Activated CD4-positive, alpha-beta T cell treated with anti-CD3 and anti-CD28 coated beads, Interleukin-2, amount 50 U/mL, for 16 hours (primary cell): ENCODE measurements around the gene ANO3.

Source experiments
- DNase-seq: peaks from one replicate; pipeline ENCODE4 v3.0.0-alpha.2; 2020

The ANO3 gene

DNA sequence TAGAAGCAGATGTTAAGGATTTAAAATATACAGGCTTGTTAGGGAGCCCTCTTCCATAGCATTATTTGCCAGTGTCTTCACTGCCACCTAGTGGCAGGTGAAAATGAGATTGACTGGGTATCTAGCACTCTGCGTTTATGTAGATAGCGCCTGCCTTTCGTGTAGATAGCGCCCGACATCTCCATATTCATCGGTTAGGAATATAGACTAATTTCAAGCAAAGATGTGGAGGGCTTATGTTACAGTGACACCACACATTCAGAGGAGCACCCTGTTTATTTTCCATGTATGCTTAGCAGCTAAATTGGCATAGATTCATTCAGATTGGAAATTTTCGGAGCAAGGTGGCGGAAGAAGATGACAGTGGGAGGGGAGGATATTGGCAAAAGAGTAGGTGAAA is 318.0 kb downstream of the ANO3 start:
- peak; percentile 45 for DNase-seq

DNA sequence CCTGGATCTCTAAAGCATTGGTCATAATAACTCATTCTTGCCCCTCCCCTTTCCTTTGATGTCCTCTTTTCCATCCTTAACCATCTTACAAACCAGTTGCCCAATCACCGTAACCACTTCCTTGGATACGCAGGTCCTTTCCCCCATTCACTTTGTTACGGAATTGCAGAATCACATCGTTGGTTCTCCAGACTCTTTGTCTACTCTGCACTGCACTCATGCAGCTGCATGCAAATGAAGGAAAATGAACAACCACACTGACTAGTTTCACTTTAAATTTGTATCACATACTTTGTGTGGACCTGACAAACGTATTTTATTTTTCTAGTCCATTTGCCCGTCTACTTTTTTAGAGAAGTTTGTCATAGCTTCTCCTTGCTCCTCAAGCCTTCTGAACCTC is 320.0 kb downstream of the ANO3 start:
- no peak for DNase-seq

DNA sequence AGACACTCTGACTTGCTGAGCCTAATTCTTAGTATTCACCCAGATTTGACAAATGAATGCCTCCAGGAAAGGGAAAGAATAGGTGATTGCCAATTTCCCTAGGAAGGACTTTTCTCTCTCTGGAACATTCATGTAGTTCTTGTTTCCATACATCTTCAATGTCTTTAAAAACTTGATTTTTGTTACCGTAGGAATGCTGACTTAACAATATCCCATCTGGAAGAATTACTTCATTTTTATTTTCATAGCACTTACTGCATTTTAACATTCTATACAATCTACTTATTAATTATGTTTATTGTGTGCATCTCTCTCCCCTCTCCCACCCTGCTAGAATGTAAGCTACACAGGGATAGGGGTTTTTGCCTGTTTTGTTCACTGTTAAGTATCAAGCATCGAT is 323.4 kb downstream of the ANO3 start:
- DNase-seq: no peak

DNA sequence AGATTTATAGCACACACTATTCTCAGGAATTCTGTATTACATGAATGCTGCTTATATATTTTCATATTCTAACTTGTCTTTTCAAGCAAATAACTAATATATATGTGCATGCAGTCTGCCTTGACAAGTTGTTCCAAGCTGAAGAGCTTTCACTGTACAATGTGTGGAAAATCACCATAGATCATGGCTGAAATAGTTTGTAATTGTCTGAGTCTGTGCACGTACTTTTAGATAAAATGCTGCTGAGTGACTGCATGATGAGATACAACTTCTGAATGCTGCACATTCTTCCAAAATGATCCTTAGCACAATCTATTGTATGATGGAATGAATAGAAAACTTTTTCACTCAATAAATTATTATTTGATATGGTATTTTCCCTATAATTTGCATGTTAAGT is 331.0 kb downstream of the ANO3 start:
- no peak for DNase-seq

DNA sequence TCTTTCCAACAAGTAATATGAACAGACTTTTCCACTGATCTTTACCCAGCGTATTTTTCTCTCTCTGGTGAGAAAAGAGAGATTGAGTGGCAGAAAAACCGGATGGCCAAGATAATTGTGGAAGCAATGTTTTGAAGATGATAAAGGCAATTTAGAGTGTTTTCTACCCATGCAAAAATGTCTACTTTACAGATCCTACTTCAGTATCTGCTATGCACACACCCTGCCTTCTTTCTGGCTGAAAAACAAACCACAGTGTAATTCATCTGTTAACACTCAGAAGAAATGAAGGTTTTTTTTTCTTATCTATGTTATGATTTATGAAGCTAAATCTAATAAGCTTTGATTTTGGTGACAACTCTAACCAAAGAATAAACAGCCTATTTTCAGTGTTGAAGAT is 333.1 kb downstream of the ANO3 start:
- no peak for DNase-seq

DNA sequence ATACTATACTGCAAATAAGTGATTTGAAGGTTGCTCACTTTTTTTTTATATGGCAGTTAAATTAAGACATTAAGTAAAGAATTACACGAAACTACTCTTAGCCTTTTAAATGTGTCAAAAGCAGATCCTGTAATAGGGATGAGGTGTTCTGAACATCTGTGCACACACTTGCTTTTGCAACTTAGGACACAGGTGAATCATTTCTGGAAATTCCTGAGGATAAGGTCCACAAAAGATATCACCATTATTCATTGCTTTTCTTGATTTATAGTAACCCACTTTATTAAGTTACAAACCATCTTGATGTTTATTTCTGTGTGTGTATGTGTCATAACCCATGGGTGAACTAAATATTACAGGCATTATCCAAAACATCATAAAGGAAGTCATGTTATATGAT is 334.0 kb downstream of the ANO3 start:
- DNase-seq: no peak

DNA sequence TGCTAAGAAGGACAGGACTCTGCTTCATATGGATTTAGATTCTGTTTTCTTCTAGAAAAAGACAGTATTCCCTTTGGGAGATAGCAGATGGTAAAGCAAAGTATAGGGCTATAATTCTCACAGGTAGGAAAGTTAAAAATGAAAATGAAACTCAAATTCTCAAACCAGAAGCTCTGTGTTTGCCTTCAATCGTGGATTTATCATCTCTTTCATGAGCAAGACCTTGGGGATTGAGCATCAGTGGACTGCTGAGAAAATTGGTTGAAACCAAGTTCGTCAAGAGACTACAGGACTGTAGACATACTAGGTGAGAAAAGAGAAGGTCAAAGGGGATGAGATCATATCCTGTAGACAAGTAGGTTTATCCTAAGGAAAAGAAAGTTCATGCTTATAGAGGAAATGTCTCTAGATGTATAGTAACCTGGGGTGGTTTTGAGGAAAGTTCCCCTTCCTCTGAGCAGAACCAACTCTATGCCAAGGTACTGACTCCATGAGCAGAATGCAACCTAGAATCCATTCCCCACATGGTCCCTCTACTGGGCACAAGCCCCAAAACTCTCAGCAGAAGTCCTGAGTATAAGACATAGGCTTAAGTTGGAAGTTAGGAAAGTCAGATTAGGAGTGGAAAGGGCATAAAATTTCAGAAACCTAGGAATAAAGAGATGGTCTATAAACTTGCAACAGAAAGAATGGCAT is 343.5 kb downstream of the ANO3 start:
- no peak for DNase-seq

DNA sequence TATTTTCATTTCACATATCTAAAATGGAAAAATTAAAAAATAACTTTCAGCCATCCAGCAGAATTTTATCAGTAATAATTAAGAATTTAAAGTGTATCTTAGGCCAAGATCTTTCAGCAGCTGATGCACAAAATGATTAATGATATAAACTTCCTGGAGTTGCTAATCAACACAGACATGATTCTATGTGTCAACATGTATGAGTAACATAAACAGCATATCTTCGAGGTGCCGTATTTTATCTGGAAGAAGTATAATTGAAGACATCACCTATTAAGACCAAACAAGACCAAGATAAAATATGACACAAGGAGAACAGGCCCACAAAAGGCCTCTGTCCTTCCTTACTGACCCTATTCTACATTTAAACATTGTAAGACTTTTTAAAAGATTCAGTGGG is 344.7 kb downstream of the ANO3 start:
- no peak for DNase-seq

DNA sequence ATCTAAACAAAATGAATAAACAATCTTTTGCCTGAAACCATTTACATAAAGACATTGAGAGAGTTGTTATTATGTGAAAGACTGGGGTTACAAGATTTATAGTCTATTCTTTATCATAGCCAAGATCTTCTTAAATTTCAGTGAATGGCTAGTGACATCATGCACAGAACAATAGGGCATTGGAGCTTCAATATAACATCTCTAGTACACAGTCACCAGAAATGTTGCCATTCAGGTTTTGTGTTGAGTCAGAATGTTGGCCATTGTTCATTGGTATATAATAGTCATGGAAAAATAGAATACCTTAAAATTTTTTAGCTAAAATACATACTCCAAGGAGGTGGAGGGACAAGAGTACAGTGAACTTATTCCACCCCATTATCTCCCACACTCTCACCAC is 345.6 kb downstream of the ANO3 start:
- no peak for DNase-seq

DNA sequence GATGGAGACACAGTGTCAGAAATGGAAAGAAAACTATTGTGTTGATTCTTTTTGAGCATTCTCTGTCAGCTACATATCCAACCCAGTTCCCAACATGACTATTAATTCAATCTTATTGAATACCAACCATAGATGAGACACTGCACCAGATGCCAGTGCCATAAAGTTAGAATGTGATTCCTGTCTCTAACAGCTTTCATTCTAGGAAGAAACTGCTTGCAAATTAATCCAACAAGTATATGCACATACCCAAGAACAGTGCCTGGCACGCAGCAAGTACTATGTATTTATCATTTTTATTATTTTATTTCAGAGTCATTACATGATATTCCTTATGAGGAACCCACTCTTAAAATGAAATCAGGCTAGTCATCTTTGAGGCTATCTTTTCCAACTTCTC is 355.4 kb downstream of the ANO3 start:
- no peak for DNase-seq

DNA sequence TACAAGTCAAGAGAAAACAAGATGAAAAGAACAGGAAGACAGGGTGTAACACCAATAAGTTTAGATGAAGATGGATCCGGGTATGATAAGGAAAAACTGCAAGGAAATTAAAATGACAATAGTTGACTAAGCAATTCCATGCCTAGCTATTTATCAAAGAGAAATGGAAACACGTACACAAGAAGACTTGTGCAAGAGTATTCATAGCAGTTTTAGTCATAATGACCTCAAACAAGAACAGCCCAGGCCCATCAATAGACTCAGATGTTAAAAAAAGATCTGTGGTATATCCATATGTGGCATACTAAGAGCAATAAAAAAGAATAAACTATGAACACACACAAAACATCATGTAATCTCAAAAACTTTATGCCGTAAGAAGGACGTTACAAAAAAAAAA is 356.8 kb downstream of the ANO3 start:
- no peak for DNase-seq

DNA sequence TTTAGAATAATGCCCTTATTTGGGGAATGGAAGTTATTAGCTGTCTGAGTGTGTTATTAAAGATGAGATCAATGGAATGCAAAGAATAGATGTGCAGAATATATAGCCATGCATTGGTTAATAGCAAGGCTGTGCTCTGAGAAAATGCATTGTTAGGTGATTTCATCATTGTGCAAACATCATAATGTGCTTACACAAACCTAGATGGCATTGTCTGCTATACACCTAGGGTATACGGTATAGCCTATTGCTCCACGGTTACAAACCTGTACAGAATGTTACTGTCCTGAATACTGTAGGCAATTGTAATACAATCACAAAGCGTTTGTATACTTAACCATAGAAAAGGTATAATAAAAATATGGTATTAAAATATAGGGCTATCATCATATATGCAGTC is 364.4 kb downstream of the ANO3 start:
- no peak for DNase-seq

DNA sequence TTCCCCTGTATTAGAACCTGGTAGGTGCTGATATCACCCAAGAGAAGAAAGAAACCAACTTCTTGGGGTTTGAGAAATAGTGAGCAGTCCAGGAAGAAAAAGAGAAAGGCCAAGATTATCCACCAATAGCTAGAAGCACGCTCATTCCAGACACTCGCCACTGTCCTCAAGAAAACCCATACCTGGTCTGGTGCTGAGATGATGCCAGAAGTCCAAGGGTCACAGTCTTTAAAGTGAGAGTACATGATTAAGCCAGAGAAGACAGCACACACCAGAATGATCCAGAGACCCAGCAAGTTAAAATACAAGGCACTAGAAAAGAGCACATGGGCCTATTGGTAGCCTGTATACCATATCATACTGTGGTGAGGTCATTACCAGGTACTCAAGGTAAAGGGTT is 366.3 kb downstream of the ANO3 start:
- no peak for DNase-seq

DNA sequence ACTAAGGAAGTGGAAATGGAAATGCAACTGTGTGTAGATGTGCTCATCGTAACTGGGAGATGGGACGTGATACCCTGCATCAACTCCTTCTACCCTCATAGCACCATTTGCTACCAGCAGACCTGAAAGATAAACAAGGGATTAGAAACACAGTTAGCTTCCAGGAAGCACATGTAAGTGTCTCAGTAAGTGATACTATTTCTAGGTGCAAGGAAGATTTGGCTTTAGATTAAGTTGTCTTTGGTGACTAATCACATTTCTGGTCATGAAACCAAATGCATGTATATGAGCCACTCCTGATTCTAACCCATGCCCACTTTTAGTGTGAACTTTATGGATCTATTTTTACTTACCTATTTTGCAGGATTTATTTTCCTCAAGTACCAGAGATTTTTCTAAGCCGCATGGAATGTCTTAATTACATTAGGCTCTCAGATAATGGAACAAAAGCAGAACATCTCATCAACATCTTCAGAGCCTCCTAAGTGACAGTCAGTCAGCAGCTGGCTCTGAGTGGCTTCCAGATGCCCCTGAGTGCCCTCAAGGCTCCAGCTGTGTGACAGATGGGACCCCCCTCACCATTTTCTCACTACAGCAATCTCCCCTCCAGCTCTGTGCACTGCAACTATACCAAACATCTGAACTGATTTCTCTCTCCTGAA is 368.8 kb downstream of the ANO3 start:
- DNase-seq: no peak

DNA sequence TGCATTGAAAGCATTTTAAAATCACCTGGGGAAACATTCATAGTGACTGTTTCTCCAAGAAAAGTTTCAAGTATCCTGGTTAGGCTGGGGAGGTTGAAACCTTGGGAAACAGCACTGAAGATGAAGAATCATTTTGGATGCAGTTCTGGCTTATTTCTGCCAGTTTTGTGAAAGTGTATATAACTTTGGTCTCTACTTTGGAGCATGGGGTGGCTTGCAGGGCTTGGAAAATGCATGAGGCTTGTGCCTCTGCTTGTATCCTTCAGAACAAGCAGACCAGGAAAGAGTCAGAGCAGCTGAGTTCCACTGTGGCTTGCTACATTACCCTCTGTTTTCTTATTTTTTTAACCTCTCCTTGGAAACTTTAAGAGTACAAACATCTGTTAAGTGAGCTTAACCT is 370.5 kb downstream of the ANO3 start:
- no peak for DNase-seq

DNA sequence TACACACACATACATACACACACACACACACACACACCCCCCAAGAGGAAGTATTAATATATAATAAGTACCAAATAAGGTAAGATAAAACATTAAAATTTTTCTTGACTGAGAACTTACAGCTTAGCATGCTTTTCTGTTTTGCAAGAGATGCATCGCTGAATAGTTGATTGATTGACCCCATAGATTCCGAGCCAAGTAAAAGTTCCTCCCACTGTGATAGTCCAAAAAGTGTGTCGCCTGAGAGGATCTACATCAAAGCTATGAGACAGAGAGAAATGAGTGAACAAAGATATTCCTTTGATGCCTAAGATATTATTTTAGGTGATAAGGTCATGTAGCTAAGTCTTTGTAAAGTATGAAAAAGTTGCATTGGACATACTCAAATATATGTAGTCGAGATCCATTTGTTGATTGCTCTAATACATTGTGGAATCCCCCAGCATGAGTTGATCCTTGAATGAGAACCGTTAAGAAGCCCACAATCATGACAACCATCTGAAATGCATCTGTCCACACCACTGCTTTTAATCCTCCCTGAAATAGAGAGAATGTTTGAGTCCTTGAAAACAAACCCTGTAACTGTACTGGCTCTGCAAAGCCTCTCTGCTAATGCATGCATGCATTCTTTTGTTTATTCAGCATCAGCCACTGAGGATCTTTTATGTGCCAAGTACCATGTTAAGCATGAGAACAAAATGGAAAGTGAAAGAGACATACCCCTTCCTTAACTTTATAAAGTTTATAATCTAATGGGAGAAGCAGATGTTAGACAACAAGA is 371.7 kb downstream of the ANO3 start:
- DNase-seq: no peak

DNA sequence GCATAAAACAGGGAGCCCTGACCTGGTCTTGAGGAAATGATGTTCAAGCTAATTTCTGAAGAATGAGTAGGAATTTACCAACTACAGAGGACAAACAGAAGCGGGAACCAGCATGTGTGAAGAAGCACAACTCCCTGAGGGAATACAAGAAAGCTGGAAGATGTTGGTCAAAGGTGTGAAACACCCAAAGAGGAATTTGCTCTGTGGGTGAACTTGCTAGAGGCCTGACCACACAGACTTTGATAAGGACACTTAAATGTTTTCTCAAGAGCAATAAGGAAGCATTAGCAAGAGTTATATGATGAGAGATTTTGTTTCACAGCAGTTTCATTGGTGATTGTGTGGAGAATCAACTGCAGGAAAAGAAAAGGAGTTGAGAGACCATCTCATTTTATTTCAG is 372.3 kb downstream of the ANO3 start:
- no peak for DNase-seq

DNA sequence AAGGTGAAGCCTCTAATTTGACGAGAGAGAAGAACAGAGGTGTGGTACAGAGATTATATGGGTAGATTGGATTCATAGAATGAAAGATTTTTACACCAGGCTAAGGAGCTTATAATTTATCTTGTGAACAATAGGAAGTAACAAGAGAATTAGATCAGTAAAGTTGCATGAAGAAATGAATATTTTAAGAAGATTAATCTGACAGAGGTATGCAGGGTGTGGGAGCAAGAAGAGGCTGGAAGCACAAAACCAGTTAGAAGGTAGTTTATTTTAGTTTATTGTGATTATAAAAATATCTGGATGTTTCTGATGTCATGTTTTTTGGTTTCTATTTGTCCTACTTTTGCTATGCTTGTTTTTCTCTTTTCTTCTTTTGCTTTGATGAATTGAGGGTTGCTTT is 374.3 kb downstream of the ANO3 start:
- no peak for DNase-seq

DNA sequence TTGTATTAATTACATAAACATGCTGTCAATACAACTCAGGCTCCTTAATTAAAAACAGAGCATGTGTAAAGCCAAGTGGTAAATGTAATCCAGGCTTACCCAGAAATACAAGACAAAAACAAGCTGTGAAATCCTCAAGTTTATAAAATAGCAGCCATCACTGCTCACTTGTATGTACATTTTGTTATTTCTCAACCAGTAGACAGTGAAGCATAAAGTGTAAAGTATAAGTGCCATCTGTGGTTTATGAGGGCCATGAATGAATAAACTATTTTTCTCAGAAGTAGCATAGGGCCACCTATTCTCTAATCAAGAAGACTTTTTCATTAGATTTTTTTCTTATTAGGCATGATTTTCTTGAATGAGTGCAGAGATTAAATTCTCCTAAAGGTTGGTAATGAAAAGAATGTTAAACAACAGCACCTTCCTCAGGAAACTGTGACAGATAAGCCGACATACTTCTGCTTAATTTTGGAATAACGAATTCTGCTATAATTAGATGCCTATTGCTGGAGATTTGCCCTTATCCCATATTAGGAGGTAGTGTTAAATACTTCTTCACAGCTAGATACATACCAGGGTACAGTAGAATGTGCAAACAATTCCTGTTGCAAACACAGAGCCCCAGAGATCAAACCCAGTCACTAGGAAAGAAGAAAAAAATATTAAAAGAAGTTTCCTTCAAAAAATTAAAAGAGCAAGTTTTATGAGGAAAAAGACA is 377.0 kb downstream of the ANO3 start:
- no peak for DNase-seq

DNA sequence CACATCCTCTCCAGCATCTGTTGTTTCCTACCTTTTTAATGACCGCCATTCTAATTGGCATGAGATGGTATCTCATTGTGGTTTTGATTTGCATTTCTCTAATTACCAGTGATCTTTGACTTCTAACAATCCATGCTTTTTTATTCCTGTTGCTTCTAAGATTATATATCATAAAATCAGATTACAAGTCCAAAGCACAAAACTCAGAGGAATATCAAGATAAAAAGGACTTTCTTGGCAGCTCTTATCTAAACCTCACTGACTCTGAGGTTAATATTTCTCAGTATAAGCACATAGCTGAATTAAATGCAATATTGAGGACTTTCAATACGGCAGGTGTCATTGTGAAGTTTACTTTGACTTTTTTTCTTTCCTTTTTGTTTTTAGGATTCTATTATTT is 378.6 kb downstream of the ANO3 start:
- no peak for DNase-seq

DNA sequence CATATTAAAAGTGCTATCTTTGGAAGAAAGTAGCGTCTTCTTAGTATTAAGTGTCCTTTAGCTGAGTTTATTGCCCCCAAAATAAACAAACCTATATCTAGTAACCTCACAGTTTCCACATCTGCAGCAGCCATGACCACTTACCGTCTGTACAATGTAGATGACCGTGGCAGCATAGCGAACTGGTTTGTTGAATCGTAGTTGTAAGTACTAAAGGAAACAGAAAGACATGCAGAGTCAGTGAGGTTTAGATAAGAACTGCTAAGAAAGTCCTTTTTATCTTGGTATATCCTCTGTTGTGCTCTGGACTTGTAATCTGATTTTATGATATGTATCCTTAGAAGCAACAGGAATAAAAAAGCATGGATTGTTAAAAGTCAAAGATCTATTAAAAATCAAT is 380.6 kb downstream of the ANO3 start:
- no peak for DNase-seq
